Endodermal cell (in vitro differentiated cells): ENCODE measurements around the gene SH2D3C. TPM values are rescaled to one million over a fixed set of nuclear protein-coding genes. Genes with fewer than 3 reads are reported as not detected.

Experiments
- DNase-seq: peaks from one replicate; pipeline ENCODE4 v3.0.0-alpha.2; 2017
- H3K27ac ChIP-seq: 2 replicates; pipeline ENCODE4 v1.5.1; 2013; ENCODE audit warnings: mild to moderate bottlenecking, low read depth, low read length, moderate library complexity
- H3K27me3 ChIP-seq: 2 replicates; pipeline ENCODE4 v1.6.1; 2013; ENCODE audit warnings: mild to moderate bottlenecking, low read length, moderate library complexity; ENCODE audit not compliant: insufficient read depth, control insufficient read depth, poor library complexity, severe bottlenecking
- H3K36me3 ChIP-seq: 2 replicates; pipeline ENCODE4 v1.7.0; 2013; ENCODE audit warnings: mild to moderate bottlenecking, low read length, moderate library complexity; ENCODE audit not compliant: control insufficient read depth, insufficient read depth
- H3K4me1 ChIP-seq: one replicate; pipeline ENCODE4 v1.7.0; 2013; ENCODE audit warnings: low read length; ENCODE audit not compliant: control insufficient read depth, insufficient read depth
- H3K4me3 ChIP-seq: 2 replicates; pipeline ENCODE4 v1.5.1; 2013; ENCODE audit warnings: mild to moderate bottlenecking, low read length, moderate library complexity
- H3K9ac ChIP-seq: 2 replicates; pipeline ENCODE4 v1.6.1; 2013; ENCODE audit warnings: mild to moderate bottlenecking, low read length, moderate library complexity; ENCODE audit not compliant: poor library complexity, severe bottlenecking; ENCODE audit errors: extremely low read depth
- H3K9me3 ChIP-seq: 2 replicates; pipeline ENCODE4 v1.6.1; 2013; ENCODE audit warnings: mild to moderate bottlenecking, low read length, moderate library complexity; ENCODE audit not compliant: control insufficient read depth
- H3K27ac Mint-ChIP-seq: 2 replicates; pipeline ENCODE4 v1.8.0; 2020; ENCODE audit warnings: mixed read lengths
- H3K27me3 Mint-ChIP-seq: 2 replicates; pipeline ENCODE4 v1.8.0; 2021; ENCODE audit warnings: mild to moderate bottlenecking, mixed read lengths; ENCODE audit not compliant: insufficient read depth
- H3K36me3 Mint-ChIP-seq: 2 replicates; pipeline ENCODE4 v1.8.0; 2020; ENCODE audit warnings: low read depth, mixed read lengths
- H3K4me1 Mint-ChIP-seq: 2 replicates; pipeline ENCODE4 v1.8.0; 2020; ENCODE audit warnings: mixed read lengths
- H3K4me3 Mint-ChIP-seq: 2 replicates; pipeline ENCODE4 v1.8.0; 2020; ENCODE audit warnings: mild to moderate bottlenecking, moderate library complexity, mixed read lengths
- H3K9me3 Mint-ChIP-seq: 2 replicates; pipeline ENCODE4 v1.8.0; 2020; ENCODE audit warnings: mild to moderate bottlenecking, mixed read lengths
- CTCF ChIP-seq: fragments of 200-600 bp; sonication (generic); conservative IDR thresholded peaks from 2 replicates; pipeline ENCODE4 v1.5.0; 2021; ENCODE audit warnings: antibody characterized with exemption, mild to moderate bottlenecking
- WGBS, 2 experiments: methylation state at CpG; one replicate each; pipeline versions ENCODE4 v1.1.5 to v1.1.7; 2013; ENCODE audit warnings: missing lambda C conversion rate in 2 of 2, mixed read lengths in 1 of 2; ENCODE audit not compliant: insufficient coverage in 1 of 2, insufficient read length in 1 of 2; 5-methylcytosine and 5-hydroxymethylcytosine counted together
- total RNA-seq, 2 donors: library from RNA; stranded (reverse); fragmentation: NEBNext Ultra II Directional in 1 of 2; extraction: Animal tissue kit (Norgen Biotek cat#: 25700) in 1 of 2; gene quantifications; 2 replicates in 1 of 2; 3 replicates in 1 of 2; pipeline ENCODE4 v1.2.1, GENCODE V29; 2021

Gene SH2D3C
- total RNA-seq, 2 donors from 2014 or later = 0.77 to 1.4 TPM

DNA sequence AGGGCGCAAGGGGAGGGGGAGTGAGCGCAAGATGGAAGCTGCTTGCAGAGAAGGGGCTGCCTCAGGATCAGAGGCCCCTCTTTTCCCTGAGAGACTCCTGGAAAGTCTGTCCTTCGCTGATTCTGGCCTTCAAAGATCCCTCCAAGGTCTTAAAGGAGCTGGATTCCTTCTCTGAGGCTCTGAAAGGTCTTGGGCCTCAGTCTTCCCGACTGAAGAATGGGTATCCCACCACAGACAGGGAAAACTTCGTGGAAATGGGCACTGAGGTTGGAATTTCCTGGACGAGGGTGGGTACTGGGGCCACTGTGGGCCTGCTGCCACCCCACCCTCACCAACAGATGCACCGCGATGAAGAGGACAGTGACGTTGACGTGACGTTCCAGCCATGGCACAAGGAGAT is 66.1 kb downstream of the SH2D3C start:
- H3K27ac ChIP-seq = no peak overlapping the region
- WGBS, 2 experiments = 88 to 89% methylated on average over 9 to 11 of the region's 11 CpGs
- Mint-ChIP-seq H3K9me3 (no peaks in the 10 kb centered on the region), H3K27me3 (peaks cover 2% of the 10 kb centered on the region), H3K27ac (no peak overlapping the region), H3K4me1 (peaks cover 12% of the 10 kb centered on the region), H3K36me3 (no peaks in the 10 kb centered on the region), H3K4me3 (no peak overlapping the region)
- TF ChIP-seq CTCF = no peak
- H3K9ac ChIP-seq = no peak overlapping the region
- no peaks in the 10 kb centered on the region for H3K4me1 ChIP-seq
- no peaks in the 10 kb centered on the region for H3K36me3 ChIP-seq
- no peaks in the 10 kb centered on the region for H3K27me3 ChIP-seq
- no peaks in the 10 kb centered on the region for H3K9me3 ChIP-seq
- DNase-seq = no peak
- H3K4me3 ChIP-seq = no peak overlapping the region

DNA sequence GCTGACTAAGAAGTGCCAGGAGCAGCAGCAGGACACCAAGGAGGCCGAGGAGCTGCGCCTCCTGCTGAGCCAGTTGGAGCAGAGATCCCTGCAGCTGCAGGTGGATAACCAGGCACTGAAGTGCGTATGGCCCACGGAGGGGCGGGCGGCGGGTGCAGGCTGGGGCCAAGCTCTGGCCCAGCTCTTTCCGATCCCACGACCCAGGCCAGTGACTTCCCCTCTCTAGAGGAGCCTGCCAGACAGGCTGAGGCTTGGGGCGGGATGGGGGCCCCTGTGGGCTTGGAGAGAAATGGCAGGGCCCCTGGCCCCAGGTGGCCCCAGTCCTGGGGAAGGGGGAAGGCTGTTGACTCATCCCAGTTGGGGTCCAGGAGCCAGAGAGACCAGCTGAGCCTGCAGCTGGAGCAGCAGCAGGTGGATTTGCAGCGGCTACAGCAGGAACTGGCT is 66.6 kb downstream of the SH2D3C start:
- H3K27me3 Mint-ChIP-seq = peaks cover 2% of the 10 kb centered on the region
- no peak overlapping the region for H3K9ac ChIP-seq
- peak; percentile 72 for DNase-seq
- WGBS, 2 experiments = 74 to 76% methylated on average over 8 to 11 of the region's 11 CpGs
- peak; percentile 29 for TF ChIP-seq CTCF
- H3K4me3 ChIP-seq = no peak overlapping the region
- no peaks in the 10 kb centered on the region for H3K36me3 ChIP-seq
- H3K4me1 ChIP-seq = no peaks in the 10 kb centered on the region
- no peaks in the 10 kb centered on the region for H3K36me3 Mint-ChIP-seq
- H3K27me3 ChIP-seq = no peaks in the 10 kb centered on the region
- peaks cover 12% of the 10 kb centered on the region for H3K4me1 Mint-ChIP-seq
- no peak overlapping the region for H3K4me3 Mint-ChIP-seq
- H3K9me3 Mint-ChIP-seq = no peaks in the 10 kb centered on the region
- no peaks in the 10 kb centered on the region for H3K9me3 ChIP-seq
- peak overlapping the region; percentile 17 for H3K27ac ChIP-seq
- no peak overlapping the region for H3K27ac Mint-ChIP-seq

GRCh38 chr9:127711226-127711701 is 67.2 kb downstream of the SH2D3C start:
- no peak overlapping the region for H3K4me3 Mint-ChIP-seq
- H3K27ac ChIP-seq = peak overlapping the region; percentile 17
- H3K4me3 ChIP-seq = no peak overlapping the region
- H3K9me3 Mint-ChIP-seq = no peaks in the 10 kb centered on the region
- no peaks in the 10 kb centered on the region for H3K36me3 ChIP-seq
- H3K27me3 ChIP-seq = no peaks in the 10 kb centered on the region
- no peak for DNase-seq
- peaks cover 12% of the 10 kb centered on the region for H3K4me1 Mint-ChIP-seq
- H3K27me3 Mint-ChIP-seq = peaks cover 2% of the 10 kb centered on the region
- H3K9me3 ChIP-seq = no peaks in the 10 kb centered on the region
- no peaks in the 10 kb centered on the region for H3K4me1 ChIP-seq
- WGBS, 2 experiments = 88 to 92% methylated on average over 8 to 9 of the region's 9 CpGs
- TF ChIP-seq CTCF = no peak
- H3K9ac ChIP-seq = no peak overlapping the region
- H3K36me3 Mint-ChIP-seq = no peaks in the 10 kb centered on the region
- no peak overlapping the region for H3K27ac Mint-ChIP-seq
